Right atrium auricular region (tissue), 2 donors: Measurements from ENCODE around the gene UGT1A6. TPM values are rescaled to one million over a fixed set of nuclear protein-coding genes. Genes with fewer than 3 reads are reported as not detected.

Source experiments
- DNase-seq: peaks from one replicate; pipeline ENCODE4 v3.0.0-alpha.2; 2019; ENCODE audit warnings: low spot score
- H3K27ac ChIP-seq, 2 donors: fragments of 200-600 bp; sonication (generic); 1 replicate in 1 of 2; 2 replicates in 1 of 2; pipeline ENCODE4 v1.5.1; 2016 to 2019
- H3K27me3 ChIP-seq, 2 donors: fragments of 200-600 bp; sonication (generic); one replicate each; pipeline versions ENCODE4 v1.5.1 to v1.6.0; 2017 to 2019
- H3K36me3 ChIP-seq: fragments of 200-600 bp; sonication (generic); one replicate; pipeline ENCODE4 v1.5.1; 2016
- H3K4me1 ChIP-seq, 2 donors: fragments of 200-600 bp; sonication (generic); one replicate each; pipeline versions ENCODE4 v1.5.1 to v1.6.0; 2017 to 2019
- H3K4me3 ChIP-seq, 2 donors: fragments of 200-600 bp; sonication (generic); 1 replicate in 1 of 2; 2 replicates in 1 of 2; pipeline ENCODE4 v1.5.1; 2017 to 2019; ENCODE audit warnings: mild to moderate bottlenecking in 1 of 2, moderate library complexity in 1 of 2
- H3K9me3 ChIP-seq, 2 donors: fragments of 200-600 bp; sonication (generic); one replicate each; pipeline ENCODE4 v1.5.1; 2019
- CTCF ChIP-seq, 2 donors: fragments of 200-600 bp; sonication (generic); IDR thresholded peaks; one replicate each; pipeline ENCODE4 v1.5.1; 2019; ENCODE audit warnings: antibody characterized with exemption in 2 of 2
- total RNA-seq, 2 donors: library from RNA; depleted of rRNA; stranded (reverse); fragments of >200 nt; gene quantifications; one replicate each; pipeline ENCODE4 v1.1.0, GENCODE V29; 2016

Gene UGT1A6
- total RNA-seq, 2 donors from 2014 or later = not detected

- DNase-seq = no peak
- Histone ChIP-seq H3K36me3 (no peaks in the 10 kb centered on the region), H3K27ac (no peak overlapping the region), H3K27me3 (no peaks in the 10 kb centered on the region), H3K9me3 (no peaks in the 10 kb centered on the region), H3K4me1 (no peaks in the 10 kb centered on the region), H3K4me3 (no peak overlapping the region)
- no peak for TF ChIP-seq CTCF (IDR thresholded peaks at IDR 0.05)
Measured at GRCh38 chr2:233676046-233676445, 16.6 kb upstream of the UGT1A6 start.

GRCh38 chr2:233679196-233679595 is 13.5 kb upstream of the UGT1A6 start:
- H3K4me1 ChIP-seq = no peaks in the 10 kb centered on the region
- no peak overlapping the region for H3K27ac ChIP-seq
- no peak overlapping the region for H3K4me3 ChIP-seq
- no peaks in the 10 kb centered on the region for H3K27me3 ChIP-seq
- H3K36me3 ChIP-seq = no peaks in the 10 kb centered on the region
- no peak for DNase-seq
- H3K9me3 ChIP-seq = no peaks in the 10 kb centered on the region
- no peak for TF ChIP-seq CTCF (IDR thresholded peaks at IDR 0.05)

GRCh38 chr2:233680361-233681045 is 12.2 kb upstream of the UGT1A6 start:
- no peaks in the 10 kb centered on the region for H3K36me3 ChIP-seq
- no peak overlapping the region for H3K27ac ChIP-seq
- no peak for TF ChIP-seq CTCF (IDR thresholded peaks at IDR 0.05)
- DNase-seq = no peak
- H3K4me3 ChIP-seq = no peak overlapping the region
- no peaks in the 10 kb centered on the region for H3K4me1 ChIP-seq
- H3K27me3 ChIP-seq = no peaks in the 10 kb centered on the region
- no peaks in the 10 kb centered on the region for H3K9me3 ChIP-seq

GRCh38 chr2:233681521-233682099 is 11.1 kb upstream of the UGT1A6 start, which contains the start of gene UGT1A7:
Gene UGT1A7, plus strand, starts transcription at chr2:233681901. Its CDS starts 37 bp downstream, at chr2:233681938.
- Histone ChIP-seq H3K36me3 (no peaks in the 10 kb centered on the region), H3K27ac (no peak within 1 kb of the TSS), H3K27me3 (no peaks in the 10 kb centered on the region), H3K9me3 (no peaks in the 10 kb centered on the region), H3K4me3 (no peak within 1 kb of the TSS), H3K4me1 (no peaks in the 10 kb centered on the region)
- DNase-seq = no peak
- TF ChIP-seq CTCF (IDR thresholded peaks at IDR 0.05) = no peak

- H3K36me3 ChIP-seq = no peaks in the 10 kb centered on the region
- no peak for DNase-seq
- no peak overlapping the region for H3K27ac ChIP-seq
- H3K4me3 ChIP-seq = no peak overlapping the region
- no peaks in the 10 kb centered on the region for H3K4me1 ChIP-seq
- no peaks in the 10 kb centered on the region for H3K27me3 ChIP-seq
- H3K9me3 ChIP-seq = no peaks in the 10 kb centered on the region
- no peak for TF ChIP-seq CTCF (IDR thresholded peaks at IDR 0.05)
Measured at GRCh38 chr2:233684640-233685039, 8.1 kb upstream of the UGT1A6 start.
